Testis (tissue), 2 donors: ENCODE data around the gene REEP2.

ENCODE experiments used
- POLR2A ChIP-seq: fragments of 450-650 bp; IDR thresholded peaks from one replicate; pipeline ENCODE4 v1.6.1; 2017; ENCODE audit warnings: antibody characterized with exemption, mild to moderate bottlenecking, moderate library complexity
- TF ChIP-seq, protein P1 (sequence below), 3 experiments: fragments of 450-650 bp in 2 of 3; fragments of 200-600 bp in 1 of 3; sonication (generic) in 1 of 3; IDR thresholded peaks; one replicate each; pipeline ENCODE4 v1.5.1; 2016 to 2019; ENCODE audit warnings: antibody characterized with exemption in 3 of 3, mild to moderate bottlenecking in 2 of 3, moderate library complexity in 1 of 3

DNA sequence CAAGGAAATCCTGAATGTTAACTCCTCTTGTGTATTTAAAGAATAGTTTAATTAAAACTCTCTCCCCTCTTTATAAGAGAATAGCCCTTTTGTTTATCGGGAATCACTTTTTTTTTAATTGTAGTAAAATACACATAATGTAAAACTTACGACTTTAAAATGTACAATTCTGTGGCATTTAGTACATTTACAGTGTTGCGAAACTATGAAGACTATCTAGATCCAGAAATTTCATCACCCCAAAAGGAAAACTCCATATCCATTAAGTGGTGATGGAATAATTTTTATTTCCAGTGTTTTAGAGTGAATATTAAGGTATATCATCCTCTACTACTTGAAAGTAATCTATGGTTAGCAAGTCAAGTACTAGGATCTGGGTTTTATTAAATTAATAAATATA, 49.5 kb upstream of the REEP2 start:
- no peak for TF ChIP-seq POLR2A
- TF ChIP-seq, protein P1, sequence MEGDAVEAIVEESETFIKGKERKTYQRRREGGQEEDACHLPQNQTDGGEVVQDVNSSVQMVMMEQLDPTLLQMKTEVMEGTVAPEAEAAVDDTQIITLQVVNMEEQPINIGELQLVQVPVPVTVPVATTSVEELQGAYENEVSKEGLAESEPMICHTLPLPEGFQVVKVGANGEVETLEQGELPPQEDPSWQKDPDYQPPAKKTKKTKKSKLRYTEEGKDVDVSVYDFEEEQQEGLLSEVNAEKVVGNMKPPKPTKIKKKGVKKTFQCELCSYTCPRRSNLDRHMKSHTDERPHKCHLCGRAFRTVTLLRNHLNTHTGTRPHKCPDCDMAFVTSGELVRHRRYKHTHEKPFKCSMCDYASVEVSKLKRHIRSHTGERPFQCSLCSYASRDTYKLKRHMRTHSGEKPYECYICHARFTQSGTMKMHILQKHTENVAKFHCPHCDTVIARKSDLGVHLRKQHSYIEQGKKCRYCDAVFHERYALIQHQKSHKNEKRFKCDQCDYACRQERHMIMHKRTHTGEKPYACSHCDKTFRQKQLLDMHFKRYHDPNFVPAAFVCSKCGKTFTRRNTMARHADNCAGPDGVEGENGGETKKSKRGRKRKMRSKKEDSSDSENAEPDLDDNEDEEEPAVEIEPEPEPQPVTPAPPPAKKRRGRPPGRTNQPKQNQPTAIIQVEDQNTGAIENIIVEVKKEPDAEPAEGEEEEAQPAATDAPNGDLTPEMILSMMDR (IDR thresholded peaks at IDR 0.05), result no peak
